HG03108 (cell line): ENCODE data around the gene BTBD16.

Experiments
- ATAC-seq: cut with Tn5 transposase; IDR thresholded peaks from one replicate; pipeline ENCODE4 v1.9.1; 2021; ENCODE audit warnings: moderate library complexity; ENCODE audit not compliant: unreplicated experiment

The BTBD16 gene

DNA sequence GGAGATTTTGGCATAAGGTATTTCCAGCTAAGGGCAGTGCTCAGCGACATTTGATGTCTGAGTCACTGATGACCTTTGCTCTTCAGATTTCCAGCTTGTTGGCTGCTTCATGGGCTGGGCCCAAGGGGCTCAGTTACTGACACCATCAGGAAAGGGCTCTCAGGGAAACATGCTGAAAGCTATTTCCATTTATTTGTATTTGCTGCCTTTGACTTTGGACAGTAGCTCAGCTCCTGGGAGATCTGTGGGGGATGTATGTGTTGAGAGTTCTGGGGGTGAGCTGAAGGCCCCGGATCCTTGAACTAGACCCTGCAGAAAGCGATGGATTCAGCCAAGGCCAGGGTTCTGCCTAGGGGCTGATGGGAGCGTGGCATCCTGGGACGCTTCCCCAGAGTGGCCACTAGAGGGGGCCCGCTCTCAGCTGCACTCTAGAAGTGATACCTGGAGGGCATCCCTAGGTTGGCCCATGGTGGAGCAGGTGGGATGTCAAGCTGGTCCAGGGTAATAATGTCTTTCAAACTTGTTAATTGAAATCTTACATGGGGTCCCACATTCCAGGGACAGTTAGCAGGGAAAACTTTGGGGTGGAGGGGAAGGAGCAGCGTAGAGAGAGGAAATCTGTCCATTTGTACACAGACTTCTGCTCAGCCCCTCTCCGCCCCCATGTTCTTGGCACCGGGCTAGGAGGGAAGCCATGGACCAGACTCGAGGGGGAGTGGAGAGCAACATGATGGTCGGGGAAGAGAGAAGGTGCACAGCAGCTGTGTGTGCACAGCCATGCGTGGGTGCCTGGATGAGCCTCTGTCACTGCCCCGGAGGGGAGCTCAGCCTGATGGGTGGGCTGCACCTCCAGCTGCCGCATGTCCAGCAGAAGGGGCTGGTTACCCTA, 3.0 kb upstream of the BTBD16 start:
- ATAC-seq, result no peak

DNA sequence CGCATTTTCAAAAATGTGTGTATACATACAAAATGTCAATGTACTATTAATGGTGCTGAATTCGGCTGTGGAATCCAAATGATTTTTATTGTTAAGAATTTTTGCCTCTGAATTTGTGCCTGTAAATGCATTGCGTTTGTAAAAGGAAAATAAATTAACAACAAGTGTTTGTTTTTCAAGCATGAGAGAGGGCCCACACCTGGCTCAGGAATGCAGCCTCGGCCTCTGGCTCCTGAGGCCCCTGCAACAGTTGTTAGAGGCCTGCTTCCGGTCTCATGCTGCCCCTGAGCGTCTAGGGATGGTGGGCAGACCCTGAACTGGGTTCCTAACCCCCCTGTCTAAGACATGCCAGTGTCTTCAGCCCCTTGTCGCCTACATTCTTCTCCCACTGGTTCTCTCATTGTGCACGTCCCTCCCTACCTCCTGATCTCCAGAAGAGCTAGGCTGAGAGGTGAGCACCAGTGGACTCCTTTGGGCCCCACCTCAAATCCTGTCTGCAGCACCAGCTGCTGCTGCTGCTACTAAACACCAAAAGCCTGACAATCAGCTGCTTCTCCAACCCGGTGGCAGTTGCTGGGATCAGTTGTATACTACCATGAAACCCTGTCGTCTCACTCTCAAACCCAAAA, 1.9 kb upstream of the BTBD16 start:
- ATAC-seq, result no peak

DNA sequence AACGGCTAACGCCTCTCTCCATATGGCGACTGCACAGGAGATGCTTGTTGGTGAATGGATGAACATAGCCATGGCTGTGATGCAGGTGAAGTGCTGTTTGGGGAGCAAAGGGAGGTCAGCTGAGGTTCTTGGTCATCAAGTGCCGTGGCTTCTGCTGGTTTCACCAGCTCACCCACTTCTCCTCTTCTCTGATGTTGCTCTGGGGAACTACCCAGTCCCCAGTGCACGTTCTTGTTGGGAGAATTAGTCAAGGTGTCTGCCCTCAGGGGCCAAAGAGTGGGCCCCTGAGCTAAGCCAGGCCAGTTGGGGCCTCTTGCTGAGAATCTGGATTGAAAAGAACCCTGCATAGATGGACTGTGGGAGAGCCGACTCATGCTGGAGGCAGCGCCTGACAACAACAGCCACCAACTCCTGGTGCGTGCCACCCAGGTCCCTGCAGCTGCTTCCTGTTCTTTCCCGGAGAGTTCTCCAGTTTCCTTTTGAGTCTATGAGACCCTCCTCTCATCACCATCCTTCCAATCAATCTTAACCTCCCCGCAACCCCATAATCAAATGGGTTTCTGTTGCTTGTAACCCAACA, 3.0 kb downstream of the BTBD16 start:
- ATAC-seq, result no peak

DNA sequence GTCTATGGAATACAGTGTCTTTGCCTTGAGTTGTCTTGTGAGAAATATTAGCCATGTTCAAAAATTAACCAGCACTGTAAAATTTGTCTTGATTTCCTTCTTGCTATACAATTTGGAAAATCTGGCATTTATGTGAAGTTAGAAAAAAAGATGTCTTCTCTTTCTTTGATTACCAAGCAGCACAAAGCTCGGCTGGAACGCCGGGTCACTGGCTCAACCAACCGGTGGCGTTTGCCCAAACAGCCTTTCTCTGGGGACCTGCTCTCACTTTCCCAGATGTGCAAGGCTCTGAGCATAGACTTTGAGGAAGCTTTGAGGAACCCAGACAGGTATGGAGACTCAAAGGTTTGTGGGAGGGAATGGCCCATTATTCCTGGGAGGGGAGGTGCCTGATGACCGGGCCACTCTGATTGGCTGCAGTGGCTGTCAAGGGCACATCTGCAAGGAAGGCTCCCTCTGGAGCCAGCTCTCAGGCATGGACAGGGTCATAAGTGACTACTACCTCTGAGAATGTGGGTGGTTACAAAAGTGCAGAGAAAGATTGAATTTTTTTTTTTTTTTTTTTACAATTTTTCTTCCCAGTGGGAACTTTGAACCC, 5.6 kb downstream of the BTBD16 start:
- no peak for ATAC-seq

DNA sequence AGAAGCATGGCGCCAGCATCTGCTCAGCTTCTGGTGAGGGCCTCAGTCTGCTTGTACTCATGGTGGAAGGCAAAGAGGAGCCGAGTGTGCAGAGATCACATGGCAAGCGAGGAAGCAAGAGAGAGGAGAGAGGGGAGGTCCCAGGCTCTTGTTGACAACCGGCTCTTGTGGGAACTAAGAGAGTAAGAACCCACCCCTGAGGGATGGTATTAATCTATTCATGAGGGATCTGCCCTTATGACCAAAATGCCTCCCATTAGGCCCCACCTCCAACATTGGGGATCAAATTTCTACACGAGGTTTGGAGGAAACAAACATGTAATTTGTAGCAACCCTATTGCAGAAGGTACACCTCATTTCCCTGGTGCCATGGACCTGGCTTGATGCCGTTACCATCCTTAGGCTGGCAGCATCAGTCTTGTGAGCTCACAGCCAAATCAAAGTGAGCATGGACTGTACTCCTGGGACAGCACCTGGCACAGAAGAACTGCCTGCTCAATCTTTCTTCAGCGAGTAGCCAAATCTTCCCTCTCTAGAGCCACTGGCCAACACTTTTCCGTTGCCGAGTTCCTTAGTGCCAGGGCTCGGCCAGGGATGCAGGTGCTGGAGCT, 6.5 kb downstream of the BTBD16 start:
- ATAC-seq, result no peak

DNA sequence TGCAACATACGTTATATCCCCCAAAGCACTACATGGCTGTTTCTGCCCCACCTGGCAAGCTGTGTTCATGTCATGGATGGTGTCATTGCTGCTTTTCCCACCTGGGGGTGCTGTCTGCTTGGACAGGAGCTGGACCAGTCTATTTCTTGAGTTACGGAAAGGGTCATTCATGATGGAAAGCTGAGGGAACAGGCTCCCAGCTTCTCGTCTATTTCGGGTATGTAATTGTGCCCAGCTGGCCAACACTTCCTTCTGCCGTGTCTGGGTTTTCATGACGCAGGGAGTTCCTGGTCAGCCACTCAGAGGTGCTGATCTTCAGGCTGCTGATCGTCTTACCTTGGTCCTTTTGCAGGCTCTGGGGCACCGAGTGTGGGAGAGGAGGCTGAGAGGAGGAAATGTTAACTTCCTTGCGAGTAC, 8.6 kb downstream of the BTBD16 start:
- ATAC-seq, result no peak

DNA sequence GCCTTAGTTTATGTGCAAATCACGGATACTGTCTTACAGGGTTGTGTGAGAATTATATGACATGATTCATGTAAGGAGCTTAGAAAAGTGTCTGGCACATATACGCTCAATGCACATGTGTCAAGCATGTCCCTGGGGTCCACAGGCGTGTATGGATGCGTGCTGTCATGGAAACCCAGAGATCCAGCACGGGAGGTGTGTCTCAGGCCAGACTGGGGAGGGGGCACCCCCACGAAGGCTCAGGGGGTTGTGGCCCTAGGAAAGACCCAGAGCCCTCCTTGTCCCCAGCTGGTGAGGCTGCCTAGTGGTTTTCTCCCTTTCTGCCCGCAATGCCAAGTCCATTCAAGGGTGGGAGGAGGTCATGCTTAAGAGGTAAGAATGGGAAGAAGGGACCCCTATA, 9.1 kb downstream of the BTBD16 start:
- no peak for ATAC-seq

DNA sequence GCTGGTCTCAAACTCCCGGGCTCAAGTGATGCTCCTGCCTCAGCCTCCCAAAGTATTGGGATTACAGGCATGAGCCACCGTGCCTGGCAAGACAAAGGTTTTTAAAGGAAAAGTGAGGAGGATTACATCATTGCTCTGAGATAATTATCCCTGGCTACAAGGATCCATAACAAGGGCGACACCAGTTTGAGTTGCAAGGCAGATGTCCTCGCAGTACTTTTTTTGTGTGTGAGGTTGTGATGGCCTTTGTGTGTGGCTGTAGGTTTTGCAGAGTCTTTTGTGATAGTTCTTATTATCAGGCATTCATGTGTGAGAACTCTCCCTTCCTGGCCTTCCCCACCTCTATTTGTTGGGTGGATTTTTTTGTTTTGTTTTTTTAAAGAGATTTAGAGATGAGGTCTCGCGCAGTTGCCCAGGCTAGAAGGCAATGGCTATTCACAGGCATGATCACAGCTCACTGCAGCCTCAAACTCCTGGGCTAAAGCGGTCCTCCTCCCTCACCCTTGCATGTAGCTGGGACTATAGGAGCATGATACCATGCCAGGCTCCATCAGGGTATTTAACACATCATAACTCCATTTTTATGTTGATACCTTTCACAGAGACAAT, 10.0 kb downstream of the BTBD16 start:
- no peak for ATAC-seq

DNA sequence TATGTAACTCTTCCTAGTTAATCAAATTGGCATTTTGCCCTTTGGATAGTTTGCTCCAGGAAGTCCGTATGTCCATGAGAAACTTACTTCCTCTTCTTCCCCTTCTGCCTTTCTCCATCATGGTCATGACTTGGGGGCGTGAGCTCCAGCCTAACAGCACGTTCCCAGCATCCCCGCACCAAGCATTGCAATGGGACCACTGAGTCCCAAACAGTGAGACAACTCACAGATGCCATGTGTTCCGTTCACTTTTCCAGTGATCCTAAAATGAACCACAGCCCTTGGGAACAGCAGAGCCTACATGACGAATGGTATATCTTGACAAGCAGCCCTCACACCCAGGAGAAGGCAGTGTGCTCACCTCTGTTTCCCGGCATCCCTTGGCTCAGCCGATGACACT, 10.7 kb downstream of the BTBD16 start:
- no peak for ATAC-seq

DNA sequence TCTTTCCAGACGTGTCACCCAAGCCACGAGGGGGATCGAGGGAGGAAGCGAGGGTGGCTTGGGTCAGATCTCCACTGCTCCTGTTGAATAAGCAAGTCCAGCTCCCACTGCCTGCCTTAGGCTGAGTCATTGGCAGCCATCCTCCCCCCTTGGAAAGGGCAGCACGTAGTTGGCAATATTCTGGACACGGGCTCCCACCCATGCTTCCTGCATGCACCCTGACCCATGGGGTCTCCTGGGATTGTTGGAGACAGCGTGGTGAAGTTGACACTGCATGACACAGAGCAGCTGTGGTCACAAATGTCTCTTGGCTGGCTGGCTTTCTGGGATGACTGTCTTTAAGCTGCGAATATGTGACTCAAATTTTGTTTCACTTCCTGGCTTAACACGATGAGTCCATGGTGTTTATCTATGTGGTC, 11.2 kb downstream of the BTBD16 start:
- no peak for ATAC-seq

DNA sequence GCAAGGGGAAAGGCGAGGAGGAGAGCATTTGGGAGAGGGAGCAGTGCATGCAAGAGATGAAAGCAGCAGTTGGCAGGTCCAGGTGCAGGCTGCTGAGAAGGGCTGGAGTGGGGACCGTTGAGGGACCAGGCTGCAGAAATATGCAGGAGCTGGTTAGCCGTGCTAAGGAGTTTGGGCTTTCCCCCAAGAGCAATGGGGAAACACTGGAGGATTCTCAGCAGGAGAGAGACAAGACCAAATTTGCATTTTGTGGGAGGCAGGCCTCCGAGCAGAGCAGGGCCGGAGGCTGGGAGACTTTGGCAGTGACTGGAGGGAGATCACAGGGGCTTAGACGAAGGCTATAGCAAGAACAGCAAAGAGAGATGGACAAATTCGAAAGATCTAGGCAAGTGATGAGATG, 11.8 kb downstream of the BTBD16 start:
- no peak for ATAC-seq

DNA sequence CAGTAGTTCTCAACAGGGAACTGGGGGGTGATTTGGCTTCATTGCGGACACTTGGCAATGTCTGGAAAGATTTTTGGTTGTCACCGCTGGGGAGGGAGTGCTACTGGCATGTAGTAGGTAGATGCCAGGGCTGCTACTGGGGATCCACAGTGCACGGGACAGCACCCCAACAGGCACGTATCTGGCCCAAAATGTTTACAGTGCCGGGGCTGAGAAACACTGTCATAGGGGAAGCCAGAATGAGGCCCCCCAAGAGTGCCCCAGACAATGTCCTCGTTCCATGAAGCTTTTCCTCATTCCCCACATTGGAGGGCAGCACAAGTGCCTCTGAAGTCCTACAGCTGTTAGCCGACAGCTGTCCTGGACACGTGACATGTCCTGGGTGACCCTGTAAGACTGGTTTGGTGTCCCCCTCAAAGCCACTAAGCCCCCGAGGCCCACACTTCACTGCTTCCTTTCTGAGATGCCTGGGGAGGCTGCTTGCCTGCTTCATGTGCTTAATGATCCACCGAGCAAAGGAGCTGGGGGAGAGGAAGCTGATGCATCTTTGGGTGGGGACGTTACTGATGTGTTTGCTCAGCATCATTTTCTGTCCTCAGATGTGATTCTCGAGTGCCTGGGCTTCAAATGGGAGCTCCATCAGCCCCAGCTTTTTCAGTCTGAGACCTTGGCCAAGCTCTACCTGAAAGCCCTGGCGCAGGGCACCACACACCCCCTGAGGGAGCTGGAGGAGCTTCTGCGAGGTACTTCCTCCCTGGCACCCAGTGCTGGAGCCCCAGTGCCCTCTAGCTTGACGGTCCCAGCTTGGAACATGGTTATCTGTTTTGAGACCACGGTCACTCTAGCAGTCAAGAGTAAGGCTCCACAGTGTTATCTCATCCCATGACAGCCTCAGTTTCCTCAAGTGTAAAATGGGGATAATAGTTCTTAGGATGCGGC, 14.7 kb downstream of the BTBD16 start:
- no peak for ATAC-seq

DNA sequence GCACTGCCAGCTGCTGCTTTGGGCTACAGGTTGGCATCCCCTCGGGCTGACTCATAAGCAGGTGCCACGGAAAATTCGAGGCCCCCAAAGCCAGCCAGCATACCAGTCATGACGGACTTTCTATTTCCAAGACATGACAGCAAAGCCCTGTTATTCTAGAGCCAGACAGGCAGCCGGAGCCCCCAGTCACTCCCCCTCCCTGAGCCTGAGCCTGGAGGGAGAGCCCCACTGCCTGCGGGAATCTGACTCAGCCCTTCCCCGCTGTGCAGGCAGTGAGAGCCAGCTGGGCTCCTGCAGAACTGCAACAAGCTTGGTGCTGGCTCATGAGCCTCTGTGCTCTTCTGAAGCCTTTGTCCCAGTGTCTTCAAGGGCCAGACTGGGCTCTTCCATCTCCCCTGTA, 15.8 kb downstream of the BTBD16 start:
- ATAC-seq, result no peak

DNA sequence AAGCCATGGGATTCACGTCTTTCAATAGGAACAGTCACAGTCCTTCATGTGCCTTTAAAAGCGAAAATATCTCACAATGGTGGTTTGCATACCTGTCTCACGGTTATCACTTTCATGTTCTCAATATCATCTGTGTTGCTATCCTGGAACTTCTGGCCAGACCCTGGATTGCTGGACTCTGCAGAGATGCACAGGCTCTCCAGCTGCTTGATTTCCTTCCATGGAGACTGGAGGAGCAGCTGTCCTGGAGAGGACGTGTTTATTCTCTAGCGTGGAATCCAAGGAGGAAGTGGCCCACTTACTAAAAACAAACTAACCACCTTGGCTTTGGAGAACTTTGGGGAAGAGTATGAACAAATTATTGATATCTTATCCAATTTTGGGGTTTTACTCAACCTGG, 16.5 kb downstream of the BTBD16 start:
- ATAC-seq, result no peak

DNA sequence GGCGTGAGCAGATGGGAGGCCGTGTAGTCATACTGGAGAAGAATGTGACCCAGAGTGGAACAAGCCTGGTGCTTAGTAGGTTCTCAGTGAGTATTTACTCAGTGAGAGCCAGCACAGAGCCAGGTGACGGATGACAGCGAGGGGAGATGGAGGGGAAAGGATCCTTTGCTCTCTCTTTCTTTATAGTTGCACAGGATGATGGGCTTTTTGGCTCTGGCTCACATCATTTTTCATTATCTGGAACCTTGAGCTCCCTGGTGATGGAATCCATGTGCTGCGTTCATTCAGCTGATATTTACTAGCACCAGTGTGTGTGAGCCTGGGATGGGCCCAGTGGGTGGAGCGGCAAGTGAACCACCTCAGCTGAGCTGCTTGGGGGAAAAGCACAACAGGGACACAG, 17.2 kb downstream of the BTBD16 start:
- no peak for ATAC-seq

DNA sequence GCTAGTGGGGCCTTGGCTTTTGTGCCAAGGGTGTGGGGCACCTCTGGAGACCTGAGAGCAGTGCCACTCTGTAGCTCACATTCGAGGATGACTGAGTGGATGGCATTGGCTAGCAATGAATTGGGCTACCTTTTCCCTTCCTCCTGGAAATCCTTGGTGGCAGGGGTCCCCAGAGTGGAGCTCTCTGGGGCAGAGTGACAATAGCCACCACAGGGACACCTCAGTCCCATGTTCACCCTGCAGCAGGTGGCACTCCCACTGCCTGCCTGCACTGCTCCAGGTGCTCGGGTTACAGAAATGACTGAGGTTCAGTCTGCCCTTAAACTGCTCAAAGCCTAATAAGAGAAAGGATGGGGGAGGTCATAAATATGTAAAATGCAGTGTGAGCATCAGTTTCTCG, 17.8 kb downstream of the BTBD16 start:
- ATAC-seq, result no peak

DNA sequence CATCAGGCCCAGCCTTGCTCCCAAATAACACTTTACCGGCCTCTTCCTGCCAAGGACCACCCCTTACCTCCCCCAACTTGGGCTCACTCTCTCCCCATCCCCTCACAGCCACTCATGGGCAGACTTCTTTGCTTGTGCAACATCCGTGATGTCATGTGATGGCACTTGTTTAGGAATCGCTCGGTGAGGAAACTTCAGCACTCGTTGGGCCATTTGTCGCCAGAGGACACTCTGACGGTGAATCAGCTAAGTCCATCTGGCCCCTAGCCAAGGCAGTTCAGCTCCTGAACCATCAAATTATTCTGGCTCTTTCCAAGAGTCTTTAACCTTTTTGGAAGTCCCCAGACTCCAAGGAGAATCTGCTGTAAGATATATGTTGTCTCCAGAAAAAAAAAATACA, 19.2 kb downstream of the BTBD16 start:
- ATAC-seq, result no peak

DNA sequence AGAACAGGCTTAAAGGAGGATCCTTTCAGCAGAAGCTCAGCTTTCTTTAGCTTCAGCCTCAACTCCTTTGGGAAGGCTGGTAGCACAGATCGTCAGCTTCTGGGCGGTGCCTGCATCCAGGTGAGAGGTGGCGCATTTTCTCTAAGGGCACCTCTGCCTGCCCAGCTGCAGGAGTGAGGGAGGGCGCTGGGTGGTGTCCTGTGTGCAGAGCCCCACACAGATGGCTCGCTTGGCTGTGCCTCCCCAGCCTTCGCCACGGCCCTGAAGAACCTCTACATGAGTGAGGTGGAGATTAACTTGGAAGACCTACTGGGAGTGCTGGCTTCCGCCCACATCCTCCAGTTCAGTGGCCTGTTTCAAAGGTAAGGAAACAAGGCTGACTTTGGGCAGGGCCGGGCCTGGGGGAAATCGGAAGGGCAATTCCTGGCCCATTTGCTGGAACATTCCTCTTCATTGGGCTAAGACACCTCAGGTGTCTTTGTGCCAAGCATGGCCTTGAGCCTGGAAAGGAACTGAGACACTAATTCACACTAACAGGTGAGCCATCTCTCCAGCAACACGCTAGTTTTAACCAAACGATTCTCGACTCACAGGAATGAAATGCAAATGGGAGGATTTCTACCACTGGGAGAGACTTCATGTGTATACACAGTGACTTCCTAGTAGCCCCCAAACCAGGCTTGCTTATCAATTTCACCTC, 19.9 kb downstream of the BTBD16 start:
- no peak for ATAC-seq

DNA sequence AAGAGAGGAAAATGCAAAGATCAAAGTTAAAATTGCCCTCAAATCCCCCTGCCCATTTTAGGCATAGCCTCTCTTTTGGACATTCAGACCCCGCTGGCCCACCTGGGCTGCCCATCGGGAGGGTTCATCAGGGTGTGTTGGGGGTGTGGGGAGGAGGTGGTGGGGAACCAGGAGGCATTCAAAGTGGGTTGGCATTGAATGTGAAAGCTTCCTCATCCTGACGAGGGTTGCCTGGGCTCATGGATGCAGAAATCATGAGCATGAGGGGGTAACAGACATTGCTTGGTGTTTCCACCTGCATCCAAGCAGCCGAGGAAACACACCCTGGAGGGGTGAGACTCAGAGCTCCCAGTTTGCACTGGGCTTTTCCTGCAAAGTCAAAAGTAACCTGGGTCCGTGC, 20.6 kb downstream of the BTBD16 start:
- no peak for ATAC-seq
